Activated T-cell treated with anti-CD3 and anti-CD28 coated beads for 1 hour (primary cell): ENCODE data around the gene C16orf86.

ENCODE experiments used
- DNase-seq: peaks from one replicate; pipeline ENCODE4 v3.0.0-alpha.2; 2020; ENCODE audit warnings: low read depth

C16orf86 gene, protein sequence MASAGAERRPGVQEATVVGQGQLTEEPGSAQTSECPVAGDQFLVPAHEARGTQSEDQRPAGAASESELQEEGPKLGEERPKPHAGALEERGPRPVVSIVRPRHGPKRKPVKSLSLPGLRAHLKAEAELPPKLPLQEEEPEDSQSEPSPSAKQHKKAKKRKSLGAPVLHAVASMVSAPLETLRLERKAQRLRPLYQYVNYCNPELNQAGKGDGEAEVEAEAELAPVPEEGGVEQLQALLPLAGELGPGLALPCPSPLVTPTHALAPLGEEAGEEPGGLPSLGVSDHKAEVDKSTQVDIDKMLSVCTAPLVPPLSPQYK

DNA sequence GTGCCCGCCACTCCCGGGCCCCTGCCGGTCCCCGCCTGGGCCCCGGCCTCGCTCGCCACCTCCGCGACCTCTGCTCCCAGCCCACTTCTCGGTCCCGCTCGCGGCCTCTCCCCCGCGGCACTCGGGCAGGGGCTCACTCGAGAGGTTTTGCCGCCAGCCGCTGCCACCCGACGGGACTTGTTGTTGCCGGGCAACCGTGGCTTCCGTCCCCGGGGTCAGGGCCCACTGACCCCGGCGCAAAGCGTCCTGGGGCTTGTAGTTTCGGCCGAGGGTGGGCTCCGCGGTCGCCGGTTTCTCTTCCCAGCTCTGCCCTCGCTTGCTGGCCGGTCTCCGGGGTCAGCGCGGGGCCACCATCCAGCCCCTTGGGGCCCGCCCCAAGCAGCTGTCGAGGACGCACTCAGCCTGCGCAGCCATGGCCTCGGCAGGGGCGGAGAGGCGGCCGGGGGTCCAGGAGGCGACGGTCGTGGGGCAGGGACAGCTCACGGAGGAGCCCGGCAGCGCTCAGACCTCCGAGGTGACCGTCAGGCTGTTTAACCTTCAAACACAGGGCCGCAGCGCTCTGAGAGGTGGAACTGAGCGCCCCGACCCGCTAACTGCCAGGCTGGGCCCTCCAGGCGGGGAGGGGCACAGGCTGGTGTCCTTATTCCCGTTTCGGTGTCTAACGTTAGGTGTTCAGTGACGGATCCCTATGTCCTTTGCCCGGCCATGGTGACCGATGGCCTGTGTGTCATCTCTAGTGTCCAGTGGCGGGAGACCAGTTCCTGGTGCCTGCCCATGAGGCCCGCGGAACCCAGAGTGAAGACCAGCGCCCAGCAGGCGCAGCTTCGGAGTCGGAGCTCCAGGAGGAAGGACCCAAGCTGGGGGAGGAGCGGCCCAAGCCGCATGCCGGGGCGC is at the start of gene C16orf86, which contains the start of gene ENKD1:
Gene C16orf86 (plus strand): TSS at position 256 of the 894 bp plus-strand sequence. CDS start 157 bp downstream, at position 413.
Gene ENKD1 (minus strand): TSS at position 192 of the 894 bp plus-strand sequence. CDS start 308 bp downstream, outside the sequence.
- peak; percentile 72 for DNase-seq

DNA sequence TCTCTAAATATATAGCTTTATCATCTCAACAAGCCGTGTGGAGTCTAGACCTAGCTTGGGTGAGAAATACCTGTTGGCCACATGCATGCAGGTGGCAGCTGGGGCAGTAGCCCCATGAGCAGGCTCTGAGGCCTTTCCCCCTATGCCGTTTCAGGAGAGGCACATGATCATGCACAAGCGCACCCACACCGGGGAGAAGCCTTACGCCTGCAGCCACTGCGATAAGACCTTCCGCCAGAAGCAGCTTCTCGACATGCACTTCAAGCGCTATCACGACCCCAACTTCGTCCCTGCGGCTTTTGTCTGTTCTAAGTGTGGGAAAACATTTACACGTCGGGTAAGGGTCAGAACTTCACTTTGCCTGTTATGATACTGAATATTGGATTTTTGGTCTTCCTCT is 38.4 kb upstream of the C16orf86 start:
- DNase-seq, result no peak

DNA sequence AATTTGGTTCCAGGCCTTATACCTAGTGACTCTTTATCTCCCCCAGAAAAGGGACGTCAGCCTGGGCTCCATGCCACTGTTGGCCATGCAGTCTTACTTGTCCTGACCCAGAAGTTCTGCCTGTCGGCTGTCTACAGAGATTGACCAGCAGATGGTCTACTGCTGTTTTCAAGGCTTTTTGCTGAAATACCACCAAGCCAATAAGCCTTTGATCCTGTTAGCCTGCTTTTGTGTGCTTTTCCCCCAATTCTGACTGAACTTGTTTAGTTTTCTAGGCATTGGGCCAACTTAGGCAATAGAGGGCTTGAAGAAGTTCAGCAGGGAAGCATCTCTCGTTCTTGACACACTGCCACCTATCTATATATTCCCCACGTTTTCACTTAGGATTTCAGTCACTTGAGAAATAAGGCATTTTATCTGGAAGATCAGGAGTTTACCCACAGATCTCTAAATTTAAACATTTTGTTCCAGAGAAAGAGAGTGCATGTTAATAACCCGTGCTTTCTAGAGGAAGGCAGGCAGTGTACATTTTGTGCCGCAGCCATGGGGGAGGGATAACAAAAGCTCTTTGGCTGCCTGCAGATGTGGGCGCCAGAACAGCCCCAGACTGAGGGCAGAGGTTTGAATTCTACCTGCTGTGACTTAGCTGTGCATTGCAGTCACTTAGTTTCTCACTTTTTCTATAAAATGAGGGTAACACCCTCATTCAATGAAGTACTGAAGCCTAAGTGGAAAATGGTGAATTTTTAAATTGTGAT is 34.0 kb upstream of the C16orf86 start:
- no peak for DNase-seq

DNA sequence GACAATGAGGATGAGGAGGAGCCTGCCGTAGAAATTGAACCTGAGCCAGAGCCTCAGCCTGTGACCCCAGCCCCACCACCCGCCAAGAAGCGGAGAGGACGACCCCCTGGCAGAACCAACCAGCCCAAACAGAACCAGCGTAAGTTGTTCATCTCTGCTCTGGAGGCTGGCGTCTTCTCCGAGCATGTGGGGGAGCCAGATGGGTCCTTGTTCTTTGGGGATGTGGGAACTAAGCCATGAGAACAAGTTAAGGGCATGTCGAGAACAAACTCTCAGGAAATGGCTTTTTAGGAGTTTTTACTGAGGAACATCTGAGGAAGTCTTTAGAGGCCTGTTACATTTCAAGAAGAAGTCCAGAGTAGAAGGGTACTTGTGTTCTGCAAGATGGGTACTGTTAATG is 29.9 kb upstream of the C16orf86 start:
- no peak for DNase-seq

DNA sequence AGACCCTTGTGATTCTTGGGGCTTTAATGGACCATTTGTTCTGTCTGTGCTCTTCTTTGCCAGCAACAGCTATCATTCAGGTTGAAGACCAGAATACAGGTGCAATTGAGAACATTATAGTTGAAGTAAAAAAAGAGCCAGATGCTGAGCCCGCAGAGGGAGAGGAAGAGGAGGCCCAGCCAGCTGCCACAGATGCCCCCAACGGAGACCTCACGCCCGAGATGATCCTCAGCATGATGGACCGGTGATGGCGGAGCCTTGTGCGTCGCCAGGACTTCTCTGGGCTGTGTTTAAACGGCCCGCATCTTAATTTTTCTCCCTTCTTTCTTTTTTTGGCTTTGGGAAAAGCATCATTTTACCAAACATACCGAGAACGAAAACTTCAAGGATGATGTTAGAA is 29.0 kb upstream of the C16orf86 start:
- no peak for DNase-seq

DNA sequence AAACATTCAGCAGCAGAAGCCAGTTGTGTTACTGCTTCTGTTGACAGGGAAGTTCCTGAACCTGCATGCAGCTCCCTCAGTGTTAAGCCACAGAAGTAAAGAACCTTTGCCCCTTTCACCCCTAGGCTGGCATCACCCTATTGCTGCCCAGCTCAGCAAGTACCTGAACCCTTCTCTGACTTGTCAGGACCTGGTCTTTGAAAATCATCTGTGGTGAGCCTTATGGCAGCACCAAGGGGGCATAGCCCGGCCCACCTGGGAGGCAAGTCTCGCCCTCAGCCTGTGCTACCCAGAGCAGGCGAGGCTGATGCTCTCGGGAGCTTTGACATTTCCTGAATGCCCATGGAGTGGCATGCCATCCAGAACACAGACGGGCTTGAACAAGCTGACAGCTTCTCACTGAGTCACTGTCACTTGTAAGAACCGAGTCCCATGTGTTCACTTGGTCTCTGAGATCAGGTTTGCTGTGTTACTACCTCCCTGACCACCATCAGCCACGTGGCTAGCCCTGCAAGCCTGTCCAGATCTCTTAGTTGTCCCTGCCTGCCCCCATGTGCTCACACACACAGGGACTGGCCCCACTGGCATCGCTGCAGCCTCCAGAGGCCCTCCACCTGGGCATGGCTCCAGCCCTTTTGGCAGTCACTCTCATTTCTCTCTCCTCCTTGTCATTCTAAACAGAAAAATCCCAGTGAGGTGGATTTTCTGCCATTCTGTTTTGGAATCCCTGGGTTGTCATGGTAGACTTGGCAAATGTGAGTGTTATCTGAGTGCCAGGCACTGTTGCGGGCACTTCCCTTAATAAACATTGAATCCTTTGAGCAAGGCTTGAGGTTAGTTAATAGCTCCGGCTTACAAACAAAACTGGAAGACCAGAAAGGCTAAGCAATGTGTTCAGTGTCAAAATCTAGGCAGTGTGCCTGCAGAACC is 24.6 kb upstream of the C16orf86 start:
- DNase-seq, result no peak

DNA sequence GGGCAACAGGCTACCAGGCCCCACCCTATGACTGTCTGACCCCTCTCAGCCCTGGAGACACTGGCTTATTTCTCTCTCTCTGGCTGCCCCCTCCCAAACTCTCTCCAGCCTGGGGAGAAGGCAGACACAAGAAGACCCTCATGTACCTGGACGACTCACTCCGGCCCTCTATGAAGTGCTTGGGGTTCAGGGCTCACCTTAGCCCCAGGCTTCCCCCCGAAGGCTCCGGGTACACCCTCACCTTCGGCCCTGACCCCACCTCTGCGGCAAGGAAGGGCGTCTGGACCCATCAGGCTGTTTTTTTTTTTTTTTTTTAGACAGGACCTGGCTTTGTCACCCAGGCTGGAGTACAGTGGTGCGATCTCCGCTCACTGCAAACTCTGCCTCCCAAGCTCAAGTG is 22.6 kb upstream of the C16orf86 start:
- DNase-seq, result no peak

DNA sequence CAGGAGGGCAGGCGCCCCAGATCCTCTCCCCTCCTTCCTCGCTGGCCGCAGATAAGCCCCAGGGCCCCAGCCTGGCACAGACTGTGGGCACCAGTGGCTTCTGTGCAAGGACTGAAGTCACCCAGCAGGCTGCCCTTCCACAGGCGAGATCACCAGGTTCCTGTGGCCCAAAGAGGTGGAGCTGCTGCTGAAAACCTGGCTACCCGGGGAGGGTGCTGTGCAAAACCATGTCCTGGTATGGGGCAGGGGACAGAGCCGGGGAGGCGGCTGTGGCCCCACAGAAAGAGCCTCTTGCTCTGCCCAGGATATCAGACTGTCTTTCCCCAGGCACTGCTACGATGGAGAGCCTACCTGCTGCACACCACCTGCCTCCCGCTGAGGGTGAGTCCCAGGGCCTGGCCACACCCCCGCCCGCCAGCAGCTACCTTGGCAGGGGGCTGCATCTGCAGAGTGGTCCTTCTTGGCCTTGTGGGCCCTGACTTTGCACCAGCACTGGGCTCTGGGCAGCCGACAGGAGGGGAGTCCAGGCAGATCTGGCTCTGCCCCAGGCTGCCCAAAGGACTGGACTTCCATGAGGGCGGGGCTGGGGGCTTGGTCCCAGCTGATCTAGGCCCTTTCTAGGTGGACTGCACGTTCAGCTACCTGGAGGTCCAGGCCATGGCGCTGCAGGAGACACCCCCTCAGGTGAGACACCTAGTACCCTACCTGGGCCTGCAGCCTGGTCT is 21.1 kb upstream of the C16orf86 start:
- DNase-seq, result no peak

DNA sequence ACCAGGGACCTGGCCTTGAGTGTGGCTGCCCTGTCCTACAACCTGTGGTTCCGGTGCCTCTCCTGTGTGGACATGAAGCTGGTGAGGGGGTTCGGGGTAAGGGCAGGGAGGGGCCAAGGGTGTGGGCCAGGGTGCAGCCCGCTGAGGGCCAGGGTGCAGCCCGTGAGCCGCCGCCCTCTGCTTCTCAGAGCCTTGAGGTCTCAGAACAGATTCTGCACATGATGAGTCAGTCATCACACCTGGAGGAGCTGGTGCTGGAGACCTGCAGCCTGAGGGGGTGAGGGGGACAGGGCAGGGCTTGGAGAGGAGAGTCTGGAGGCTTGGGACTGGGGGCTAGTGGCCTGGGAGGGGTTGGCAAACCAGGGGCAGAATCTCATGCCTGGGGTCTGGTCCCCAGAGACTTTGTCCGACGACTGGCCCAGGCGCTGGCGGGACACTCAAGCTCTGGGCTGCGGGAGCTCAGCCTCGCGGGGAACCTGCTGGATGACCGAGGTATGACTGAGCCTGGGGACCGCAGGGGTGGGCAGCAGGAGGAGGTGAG is 19.4 kb upstream of the C16orf86 start:
- DNase-seq, result no peak

DNA sequence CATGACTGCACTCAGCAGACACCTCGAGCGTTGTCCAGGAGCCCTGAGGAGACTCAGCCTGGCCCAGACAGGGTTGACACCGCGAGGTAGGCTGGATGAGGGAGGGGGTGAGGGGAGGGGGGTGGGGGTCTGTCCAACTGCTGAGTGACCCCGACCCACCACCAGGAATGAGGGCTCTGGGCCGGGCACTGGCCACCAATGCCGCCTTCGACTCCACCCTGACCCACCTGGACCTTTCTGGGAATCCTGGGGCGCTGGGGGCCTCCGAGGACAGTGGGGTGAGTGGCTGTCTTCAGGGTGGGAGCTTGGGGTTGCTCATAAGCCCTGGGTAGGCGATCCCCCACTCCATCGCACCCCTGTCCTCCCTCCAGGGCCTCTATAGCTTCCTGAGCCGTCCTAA is 18.9 kb upstream of the C16orf86 start:
- no peak for DNase-seq

DNA sequence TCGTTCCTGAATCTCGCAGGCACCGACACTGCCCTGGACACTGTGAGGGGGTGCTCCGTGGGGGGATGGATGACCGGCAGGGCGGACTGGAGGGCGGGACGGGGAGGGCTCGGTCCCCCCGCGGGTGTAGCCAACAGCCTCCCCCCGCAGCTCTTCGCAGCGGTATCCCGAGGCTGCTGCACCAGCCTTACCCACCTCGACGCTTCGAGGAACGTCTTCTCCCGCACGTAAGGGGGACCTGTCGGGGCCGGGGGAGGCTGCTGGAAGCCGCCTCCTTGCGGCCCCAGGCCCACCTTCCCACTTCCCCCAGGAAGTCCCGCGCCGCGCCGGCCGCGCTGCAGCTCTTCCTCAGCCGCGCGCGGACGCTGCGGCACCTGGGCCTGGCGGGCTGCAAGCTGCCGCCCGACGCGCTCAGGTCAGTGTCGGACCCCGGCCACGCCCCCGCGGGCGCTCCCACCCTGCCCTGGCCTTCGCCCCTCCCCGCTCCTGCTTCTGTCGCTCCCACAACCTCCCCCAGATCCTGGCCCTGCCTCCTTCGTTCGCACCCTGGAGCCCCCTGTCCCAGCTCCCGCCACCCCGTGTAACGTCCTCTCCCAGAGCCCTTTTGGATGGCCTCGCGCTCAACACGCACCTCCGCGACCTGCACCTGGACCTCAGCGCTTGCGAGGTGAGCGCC is 18.4 kb upstream of the C16orf86 start:
- no peak for DNase-seq

DNA sequence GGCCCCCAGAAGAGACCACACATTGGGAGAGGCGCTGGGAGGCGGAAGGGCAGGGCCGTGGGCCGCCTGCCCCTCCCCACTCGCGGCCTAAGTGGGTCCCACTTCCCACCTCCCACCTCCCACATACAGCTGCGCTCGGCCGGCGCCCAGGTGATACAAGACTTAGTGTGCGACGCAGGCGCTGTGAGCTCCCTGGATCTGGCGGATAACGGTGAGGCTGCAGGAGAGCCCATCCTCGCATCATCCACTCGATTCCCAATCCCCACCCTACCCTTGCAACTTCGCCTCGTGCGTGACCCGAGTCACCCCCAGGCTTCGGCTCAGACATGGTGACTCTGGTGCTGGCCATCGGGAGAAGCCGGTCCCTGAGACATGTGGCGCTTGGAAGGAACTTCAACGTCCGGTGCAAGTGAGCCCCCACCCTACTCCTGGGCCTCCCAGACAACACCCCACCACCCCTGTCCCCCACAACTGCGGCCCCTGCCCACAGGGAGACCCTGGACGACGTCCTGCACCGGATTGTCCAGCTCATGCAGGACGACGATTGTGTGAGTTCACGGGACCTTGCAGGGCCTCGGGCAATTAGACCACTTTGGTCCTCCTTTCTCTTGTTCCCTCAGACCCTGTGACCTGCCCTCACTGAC is 17.7 kb upstream of the C16orf86 start:
- DNase-seq, result no peak

DNA sequence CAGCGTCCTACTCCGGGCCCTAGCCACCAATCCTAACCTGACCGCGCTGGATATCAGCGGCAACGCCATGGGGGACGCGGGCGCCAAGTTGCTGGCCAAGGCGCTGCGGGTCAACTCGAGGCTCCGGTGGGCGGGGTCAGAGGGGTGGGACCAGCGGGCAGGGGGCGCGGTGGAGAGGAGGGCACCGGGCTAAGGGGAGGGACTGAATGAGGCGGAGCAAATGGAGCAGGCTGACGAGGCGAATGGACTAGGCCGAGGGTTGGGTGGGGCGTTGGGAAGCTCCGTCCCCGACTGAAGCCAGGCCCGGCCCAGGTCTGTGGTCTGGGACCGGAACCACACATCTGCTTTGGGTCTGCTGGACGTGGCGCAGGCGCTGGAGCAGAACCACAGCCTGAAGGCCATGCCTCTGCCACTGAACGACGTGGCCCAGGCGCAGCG is 17.1 kb upstream of the C16orf86 start:
- no peak for DNase-seq

DNA sequence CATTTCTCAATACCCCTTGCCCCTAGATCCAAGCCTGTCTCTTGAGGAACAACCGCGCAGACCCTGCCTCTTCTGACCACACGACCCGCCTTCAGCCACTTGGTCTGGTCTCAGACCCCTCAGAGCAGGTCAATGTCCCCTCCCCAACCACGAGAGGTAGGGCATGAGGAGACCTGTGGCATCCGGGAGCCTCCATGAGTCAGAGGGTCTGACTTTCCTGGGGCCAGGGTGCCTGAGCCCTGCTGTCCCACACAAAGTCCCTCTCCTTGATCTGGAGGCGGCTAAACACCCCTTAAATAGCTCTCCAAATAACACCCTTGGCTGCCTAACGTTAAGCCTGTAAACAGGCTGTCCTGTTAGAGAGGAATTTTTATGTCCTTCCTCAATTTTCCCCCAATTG is 16.6 kb upstream of the C16orf86 start:
- DNase-seq, result no peak

DNA sequence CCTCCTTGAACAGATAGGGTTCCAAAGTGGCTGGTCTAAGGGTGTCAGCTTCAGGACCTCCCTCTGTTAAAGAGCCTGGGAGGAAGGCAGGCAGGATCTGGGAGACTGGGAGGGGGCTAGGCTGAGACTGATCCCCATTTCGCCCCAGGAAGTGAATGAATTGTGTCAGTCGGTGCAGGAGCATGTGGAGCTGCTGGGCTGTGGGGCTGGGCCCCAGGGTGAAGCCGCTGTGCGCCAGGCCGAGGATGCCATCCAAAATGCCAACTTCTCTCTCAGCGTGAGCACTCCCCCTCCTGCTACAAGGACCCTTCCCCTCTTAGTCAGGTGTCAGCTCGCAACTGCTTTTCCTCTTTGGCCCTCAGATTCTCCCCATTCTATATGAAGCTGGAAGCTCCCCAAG is 15.6 kb upstream of the C16orf86 start:
- no peak for DNase-seq

DNA sequence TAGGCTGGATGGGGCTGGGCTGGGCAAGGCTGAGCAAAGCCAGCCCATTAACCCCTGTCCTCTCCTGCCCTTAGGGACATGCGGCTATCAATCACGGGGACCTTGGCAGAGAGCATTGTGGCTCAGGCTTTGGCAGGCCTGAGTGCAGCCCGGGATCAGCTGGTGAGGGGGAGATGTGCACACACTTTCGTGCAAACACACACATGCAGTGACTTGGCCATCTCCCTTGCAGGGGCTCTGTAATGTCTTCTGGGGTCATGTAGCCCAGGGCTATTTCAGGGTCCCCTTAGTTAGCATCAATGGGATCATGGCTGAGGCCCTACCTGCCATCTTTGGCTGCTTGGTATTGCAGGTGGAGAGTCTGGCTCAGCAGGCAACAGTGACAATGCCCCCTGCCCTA is 14.8 kb upstream of the C16orf86 start:
- no peak for DNase-seq

DNA sequence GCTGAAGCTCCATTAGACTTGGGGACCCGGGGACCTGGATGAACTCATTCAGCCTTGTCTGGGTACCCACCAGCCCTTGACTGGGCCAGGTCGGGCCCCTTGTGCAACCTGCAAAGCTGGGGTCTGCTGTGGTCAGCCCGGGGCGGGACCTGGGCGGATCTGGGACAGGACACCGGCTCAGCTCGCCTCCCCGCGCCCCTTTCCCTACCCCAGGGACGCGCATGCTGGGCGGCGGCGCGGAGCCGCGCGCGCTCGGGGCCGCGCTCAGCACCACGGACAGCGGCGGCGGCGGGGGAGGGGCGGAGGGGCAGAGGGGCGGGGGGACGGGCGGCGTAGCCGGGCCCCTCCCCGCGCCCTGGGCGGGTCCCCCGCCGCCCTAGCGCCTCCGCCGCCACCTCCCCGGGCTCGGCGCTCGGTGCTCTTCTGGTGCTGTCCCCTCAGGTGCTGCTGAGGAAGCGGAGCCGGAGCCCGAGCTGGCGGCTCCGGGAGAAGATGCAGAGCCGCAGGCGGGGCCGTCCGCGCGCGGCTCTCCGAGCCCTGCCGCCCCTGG is 14.0 kb upstream of the C16orf86 start:
- no peak for DNase-seq

DNA sequence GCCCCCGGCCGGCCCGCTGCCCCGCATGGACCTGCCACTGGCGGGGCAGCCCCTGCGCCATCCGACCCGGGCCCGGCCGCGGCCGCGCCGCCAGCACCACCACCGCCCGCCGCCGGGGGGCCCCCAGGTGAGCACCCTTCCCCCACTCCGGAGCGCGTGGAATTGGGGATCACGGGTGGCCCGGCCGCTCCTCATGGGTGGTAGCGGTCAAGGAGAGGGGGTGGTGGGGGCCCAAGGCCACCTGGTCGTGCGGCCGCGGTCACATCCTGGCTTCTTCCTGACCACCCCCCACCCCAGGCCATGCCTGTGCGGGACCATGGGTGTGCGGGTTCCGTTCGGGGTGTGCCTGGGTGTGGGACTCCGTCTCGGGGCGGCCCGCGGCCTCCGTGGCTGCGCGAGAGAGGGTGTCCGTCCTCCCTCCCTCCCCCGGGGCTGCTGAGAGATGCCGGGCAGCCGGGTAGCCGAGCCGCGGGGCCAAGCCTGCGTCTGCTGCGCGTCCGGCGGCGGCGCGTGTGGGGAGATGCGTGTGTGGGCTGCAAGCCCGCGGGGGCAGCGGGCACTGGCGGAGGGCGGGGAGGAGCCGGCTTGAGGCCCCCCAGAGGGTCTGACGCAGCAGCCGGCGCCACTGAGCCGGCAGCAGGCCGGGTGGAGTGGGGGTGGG is 13.4 kb upstream of the C16orf86 start:
- DNase-seq, result no peak
